ENCODE results near the gene HNRNPA3. TPM values are rescaled to one million over a fixed set of nuclear protein-coding genes. Genes with fewer than 3 reads are reported as not detected.
A peak's percentile ranks its signal among the peaks of the same experiment; 100 is the strongest.

The HNRNPA3 gene
- total and polyA plus RNA-seq, 2 of the 13 experiments (the other 11 are each of a cell fraction or from before 2014, with no cell fraction given), result 73.3 to 97.7 TPM

- TF ChIP-seq ARID4A (CRISPR knock-in tag; IDR thresholded peaks at IDR 0.05; ENCODE audit: borderline replicate concordance), result no peak
- no peak for TF ChIP-seq GLI4 (CRISPR knock-in tag; IDR thresholded peaks at IDR 0.05; ENCODE audit: borderline replicate concordance)
- TF ChIP-seq REL (CRISPR knock-in tag; conservative IDR thresholded peaks at IDR 0.05), result peak; percentile 31; the same call in 1 of the 2 replicates
- no peak for TF ChIP-seq ZBTB38 (CRISPR knock-in tag; IDR thresholded peaks at IDR 0.05)
- TF ChIP-seq ZBTB34 (CRISPR knock-in tag; IDR thresholded peaks at IDR 0.05), result no peak
- peak; percentile 7; the same call in 1 of the 2 replicates for TF ChIP-seq ZNF160 (CRISPR knock-in tag; IDR thresholded peaks at IDR 0.05)
- peak; percentile 87; the same call in 1 of the 2 replicates for TF ChIP-seq HOXA9 (CRISPR knock-in tag; IDR thresholded peaks at IDR 0.05; ENCODE audit: borderline replicate concordance)
- no peak for TF ChIP-seq CREB1 (IDR thresholded peaks at IDR 0.05)
- TF ChIP-seq CREB1 (CRISPR knock-in tag; IDR thresholded peaks at IDR 0.05), result no peak
- TF ChIP-seq ATAD3A (CRISPR knock-in tag; IDR thresholded peaks at IDR 0.05), result no peak
- no peak for TF ChIP-seq CAMTA2 (CRISPR knock-in tag; IDR thresholded peaks at IDR 0.05; ENCODE audit: borderline replicate concordance)
- peak; percentile 65 for TF ChIP-seq AGO2 (optimal IDR thresholded peaks at IDR 0.05; ENCODE audit: low read depth, low read length)
- no peak; the same call in 1 of the 2 replicates for TF ChIP-seq ZNF333 (CRISPR knock-in tag; IDR thresholded peaks at IDR 0.05; ENCODE audit: borderline replicate concordance)
- no peak for TF ChIP-seq HNF1B (CRISPR knock-in tag; IDR thresholded peaks at IDR 0.05)
- no peak for TF ChIP-seq ZNF639 (CRISPR knock-in tag; conservative IDR thresholded peaks at IDR 0.05)
- TF ChIP-seq POLR2AphosphoS5 (IDR thresholded peaks at IDR 0.05; ENCODE audit: low read depth, low read length), result no peak; the same call in 1 of the 2 replicates
- no peak for TF ChIP-seq ISL2 (CRISPR knock-in tag; IDR thresholded peaks at IDR 0.05)
- TF ChIP-seq LBX2 (CRISPR knock-in tag; IDR thresholded peaks at IDR 0.05; ENCODE audit: borderline replicate concordance), result peak; percentile 71; the same call in 1 of the 2 replicates
- TF ChIP-seq ZNF672 (CRISPR knock-in tag; IDR thresholded peaks at IDR 0.05), result peak; percentile 72
- peak; percentile 19; the same call in 1 of the 2 replicates for TF ChIP-seq ZNF589 (CRISPR knock-in tag; conservative IDR thresholded peaks at IDR 0.05)
- no peak for TF ChIP-seq NFKB2 (CRISPR knock-in tag; IDR thresholded peaks at IDR 0.05; ENCODE audit: borderline replicate concordance)
- no peak for TF ChIP-seq ZNF12 (CRISPR knock-in tag; IDR thresholded peaks at IDR 0.05)
Measured at GRCh38 chr2:177264209-177264692, 51.7 kb downstream of the HNRNPA3 start (continued).

Data from HepG2 (cell line).